Limb (tissue), 2 donors: ENCODE results near the gene STK10.
A peak's percentile ranks its signal among the peaks of the same experiment; 100 is the strongest.

ENCODE experiments used
- DNase-seq, 2 donors: peaks; one replicate each; pipeline ENCODE4 v3.0.0-alpha.2; 2016; ENCODE audit errors: extremely low spot score in 2 of 2

STK10 gene

DNA sequence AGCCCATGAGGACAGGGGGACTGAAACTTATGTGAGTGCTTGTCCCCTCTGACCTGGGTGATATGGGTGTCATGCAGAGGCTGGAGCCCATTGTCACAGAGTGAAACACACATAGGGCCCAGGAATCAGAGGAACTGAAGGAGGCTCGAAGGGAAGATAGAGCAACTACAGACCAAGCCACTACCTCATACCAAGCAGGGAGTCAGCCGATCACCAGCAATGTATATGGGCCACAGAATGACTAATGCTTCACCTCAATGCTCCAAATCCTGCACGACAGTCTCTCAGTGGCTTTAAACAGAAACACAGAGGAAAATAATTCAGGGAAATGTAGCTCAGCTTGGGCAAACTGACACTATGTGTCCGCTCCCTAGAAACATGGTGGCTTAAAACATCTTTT is 172.7 kb downstream of the STK10 start:
- no peak for DNase-seq

DNA sequence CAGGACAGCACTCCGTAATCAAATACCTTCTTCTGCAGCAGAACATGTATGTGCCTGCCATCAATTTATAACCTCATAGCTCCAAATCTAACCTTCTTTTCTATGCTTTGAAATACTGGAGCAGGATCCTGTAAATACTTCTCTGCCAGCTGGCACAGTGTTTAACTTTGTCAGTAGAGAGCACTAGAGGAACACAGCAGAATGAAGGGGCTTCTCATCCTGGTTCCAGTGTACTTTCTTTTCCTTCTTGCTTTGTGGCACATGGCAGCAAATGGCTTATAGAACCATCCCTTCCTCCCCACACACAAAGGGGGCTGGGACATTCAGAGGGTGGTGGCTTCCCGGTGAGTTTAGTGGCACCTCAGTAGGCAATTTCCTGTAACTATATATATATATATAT is 177.7 kb downstream of the STK10 start:
- DNase-seq, result peak in 1 of 2 donors; percentile 20

DNA sequence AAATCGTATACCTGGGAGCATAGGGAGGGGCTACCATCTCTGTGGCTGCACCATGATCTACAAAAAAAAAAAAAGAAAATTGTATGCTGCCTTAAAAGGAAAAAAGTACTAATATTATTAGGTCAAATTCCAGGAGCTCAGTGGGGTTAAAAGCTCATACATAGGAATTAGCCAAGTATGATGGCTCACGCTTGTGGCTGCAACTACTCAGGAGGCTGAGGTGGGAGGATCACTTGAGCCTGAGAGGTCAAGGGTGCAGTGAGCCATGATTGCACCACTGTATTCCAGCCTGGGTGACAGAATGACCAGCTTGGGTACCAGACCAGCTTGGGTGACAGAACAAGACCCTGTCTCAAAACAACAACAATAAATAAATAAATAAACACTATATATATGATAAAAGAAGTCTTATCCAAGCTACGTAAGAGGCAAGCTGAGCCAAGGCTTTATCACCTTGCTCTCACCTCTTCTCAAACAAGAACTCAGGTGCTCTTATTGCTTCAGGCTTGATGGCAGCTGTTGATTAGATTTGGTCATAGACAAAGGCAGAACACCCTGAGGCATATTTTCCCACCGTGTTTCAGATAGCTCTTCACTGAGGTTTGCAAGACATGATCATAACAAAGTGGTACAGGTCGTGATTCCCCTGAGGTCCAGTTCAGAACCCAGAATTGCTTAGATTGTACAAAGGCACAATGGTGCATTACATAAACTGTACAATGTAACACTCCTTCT is 178.3 kb downstream of the STK10 start:
- no peak for DNase-seq

DNA sequence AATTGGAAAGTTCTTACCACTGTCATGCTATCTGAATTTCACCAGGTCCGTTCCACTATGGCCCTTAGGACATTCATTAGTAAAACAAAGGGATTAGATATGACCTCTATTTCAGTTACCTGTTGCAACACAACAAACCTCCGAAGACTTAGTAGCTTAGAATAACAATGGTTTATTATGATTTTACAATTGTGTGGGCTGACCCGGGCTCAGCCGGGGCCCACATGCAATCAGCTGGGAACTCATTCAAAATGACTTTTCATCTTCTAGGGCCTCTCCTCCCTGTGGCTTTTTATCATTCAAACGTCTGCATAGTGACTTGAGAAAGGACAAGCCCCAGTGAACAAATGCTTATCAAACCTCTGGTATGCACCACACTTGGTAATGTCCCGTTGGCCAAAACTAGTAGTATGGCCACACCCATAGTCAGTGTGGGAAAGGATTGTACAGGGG is 179.3 kb downstream of the STK10 start:
- no peak for DNase-seq

DNA sequence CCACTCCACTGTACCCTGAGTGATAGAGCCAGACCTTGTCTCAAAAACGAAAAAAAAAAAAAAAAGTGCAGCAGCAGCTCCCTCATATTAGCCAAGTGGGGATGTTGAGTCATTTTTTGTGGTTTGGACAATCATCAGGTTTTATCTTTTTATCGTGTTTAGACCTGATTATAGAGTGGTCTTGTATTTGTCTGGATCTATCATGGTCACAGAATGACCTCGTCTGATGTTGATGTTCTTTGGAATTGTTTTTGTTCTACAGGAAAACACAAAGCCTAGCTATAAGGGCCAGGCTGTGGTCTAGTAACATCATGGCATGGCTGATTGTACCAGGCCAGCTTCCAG is 179.9 kb downstream of the STK10 start:
- no peak for DNase-seq

DNA sequence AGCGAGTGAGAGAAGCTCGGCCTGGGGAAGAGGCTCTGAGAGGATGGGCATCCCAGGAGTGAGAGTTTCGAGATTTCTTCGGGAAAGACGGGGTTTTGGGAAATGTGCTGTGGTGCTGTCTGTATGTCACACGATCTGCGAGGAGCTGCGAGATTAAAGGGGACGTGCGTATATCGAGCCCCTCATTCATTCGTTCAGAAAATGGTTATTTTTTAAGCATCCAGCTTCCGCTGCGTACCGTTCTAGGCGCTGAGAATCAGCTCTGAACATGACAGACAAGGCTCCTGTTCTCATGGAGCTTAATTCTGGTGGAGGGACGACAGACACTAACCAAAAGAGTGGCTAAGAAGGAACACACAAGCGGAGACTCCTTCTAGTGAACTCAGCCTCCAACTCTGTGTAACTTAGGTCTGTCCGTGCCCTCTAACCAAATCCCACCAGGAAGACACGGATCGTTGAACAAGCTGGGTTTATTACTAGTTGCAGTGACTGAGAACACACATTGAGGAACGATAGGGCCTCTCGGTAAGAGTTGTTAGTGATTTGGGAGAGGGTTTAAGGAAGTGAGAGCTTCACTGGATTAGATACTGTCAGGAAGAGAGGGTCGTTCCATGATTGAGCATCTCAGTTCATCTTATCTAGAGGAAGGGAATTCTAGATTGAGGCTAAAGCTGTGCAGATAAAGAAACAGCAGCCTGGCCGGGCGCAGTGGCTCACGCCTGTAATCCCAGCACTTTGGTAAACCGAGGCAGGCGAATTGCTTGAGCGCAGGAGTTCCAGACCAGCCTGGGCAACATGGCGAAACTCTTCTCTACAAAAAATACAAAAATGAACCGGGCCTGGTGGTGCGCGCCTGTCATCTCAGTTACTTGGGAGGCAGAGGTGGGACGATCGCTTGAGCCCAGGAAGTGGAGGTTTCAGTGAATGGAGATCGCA is 180.6 kb downstream of the STK10 start:
- no peak for DNase-seq

DNA sequence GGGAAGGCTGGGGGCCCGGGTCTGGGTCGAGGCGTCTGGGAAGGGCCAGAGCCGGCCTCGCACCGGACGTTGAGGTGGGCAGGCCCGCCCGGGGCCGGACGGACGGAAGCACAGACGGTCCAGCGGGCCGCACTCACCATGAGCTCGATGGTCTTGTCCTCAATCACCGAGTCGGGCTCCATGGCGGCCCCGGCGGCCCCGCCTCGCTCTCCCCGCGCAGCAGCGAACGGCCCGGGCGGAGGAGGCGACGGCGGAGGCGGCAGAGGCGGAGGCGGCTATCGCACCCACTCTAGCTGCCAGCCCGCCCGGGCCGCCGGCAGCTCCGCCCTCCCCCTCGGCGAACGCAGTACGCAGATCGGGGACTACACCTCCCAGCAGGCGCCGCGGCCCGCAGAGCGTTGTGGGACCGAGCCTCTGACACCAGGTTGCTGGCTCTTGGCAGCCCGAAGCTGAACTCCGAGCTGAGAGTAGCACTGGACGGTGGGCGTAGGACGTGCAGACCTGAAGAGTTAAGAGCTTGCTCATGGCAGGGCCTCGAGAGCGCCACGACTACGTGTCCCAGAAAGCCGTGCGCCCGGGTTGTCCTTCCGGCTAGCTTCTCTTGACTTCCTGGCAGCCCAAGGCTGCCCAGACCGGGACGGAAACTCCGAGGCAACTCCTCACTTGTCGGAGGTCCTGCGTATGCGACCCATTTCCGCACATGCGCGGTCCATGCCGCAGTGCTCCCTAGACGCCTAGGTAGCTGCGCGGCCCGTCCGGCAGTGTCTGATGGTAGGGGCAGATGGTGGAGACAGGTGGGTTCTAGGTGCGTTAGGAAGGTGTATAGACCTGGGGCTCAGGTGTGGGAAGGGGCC is 181.5 kb downstream of the STK10 start, which contains the start of gene FBXW11:
FBXW11 (minus strand) TSS at position 318 of the 854 bp plus-strand sequence; CDS start at position 182, 136 bp downstream.
- DNase-seq, result peak; percentile 94 to 97

DNA sequence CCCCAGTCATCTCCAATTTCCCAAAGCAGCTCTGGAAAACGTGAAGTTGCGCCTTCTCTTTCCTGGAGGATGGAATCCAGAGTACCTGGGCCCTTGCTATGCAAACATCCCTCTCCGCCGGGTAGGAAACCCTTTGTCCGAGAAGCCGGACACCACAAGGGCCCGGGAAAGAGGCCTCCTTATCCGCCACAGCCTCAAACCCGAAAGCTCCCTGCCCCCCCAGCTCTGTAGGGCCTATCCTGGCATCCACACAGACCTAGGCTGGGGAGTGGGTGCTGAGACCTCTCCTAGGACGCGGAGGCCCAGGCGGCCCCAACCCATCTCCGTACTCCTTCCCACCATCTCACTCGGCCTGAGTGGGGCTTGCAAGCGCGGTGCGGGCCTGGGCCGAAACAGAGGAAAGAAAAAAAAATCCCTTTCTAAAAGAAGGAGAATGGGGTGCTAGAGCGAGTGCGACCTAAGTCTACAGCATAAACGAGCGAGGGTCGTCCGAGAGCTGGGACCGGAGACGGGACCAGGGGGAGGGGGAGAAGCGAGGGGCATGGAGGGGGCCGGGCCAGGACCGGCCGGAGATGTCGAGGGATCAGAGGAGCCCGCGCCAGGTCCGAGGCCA is 182.2 kb downstream of the STK10 start:
- peak; percentile 13 to 69 for DNase-seq

DNA sequence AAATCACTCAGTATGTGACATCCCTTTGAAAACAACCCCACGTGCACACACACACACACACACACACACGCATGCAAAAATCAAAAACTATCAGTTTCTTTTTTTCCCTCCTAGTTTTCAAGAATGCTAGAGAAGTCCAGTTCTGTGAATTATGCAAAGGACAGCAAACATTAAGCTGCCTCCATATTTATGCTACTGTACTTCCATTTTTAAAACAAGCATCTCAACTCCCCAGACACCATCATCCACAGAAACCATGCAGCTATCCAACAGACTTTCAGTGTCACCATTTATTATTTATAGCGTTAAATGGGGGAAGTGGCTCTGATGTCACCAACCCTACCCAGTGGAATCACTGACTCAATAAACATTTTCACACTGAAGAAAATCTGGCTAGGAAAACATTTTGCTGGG is 183.2 kb downstream of the STK10 start:
- no peak for DNase-seq

DNA sequence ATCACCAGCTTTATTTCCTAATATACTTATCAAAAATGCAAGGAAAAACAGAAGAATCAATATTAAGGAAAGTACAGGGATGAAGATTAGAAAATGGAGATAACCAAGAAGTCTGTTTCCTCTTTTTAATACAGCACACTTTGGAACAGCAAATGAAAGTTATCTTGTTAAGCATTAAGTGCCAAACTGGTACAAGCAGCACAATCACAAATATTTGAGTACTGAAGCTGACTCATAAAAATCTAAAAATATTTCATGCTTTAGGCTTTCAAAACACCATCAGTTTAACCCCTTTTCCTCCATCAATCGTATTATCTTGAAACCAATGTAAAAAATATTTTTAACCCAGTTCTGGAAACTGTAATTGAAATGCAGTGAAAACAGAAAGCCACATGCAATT is 184.3 kb downstream of the STK10 start:
- no peak for DNase-seq

DNA sequence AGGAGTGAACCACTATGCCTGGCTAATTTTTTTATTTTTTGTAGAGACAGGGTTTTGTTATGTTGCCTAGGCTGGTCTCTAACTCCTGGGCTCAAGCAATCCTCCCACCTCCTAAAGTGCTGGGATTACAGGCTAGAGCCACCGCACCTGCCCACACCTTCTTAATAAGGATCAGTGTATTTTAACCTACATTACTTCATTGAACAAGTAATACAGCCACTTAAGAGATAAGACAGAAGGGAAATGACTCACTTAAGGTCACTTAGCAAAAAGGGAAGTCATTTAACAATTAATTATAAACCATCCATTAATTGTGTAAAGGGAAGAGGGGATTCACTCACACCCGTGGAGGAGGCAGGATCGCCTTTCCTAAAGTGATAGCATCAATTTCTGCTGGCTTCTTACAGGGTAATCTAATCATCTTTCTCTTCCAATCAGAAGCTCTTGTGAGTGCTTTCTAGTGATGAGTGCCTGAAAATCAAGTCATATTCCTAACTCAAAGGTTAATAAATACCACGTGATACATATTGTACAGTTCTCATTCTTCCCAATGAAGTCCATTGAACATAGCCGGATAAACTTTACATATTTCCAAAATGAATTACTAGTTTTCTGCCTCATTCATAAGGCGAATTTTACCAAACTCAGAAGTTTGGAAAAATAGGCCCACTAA is 185.0 kb downstream of the STK10 start:
- no peak for DNase-seq

DNA sequence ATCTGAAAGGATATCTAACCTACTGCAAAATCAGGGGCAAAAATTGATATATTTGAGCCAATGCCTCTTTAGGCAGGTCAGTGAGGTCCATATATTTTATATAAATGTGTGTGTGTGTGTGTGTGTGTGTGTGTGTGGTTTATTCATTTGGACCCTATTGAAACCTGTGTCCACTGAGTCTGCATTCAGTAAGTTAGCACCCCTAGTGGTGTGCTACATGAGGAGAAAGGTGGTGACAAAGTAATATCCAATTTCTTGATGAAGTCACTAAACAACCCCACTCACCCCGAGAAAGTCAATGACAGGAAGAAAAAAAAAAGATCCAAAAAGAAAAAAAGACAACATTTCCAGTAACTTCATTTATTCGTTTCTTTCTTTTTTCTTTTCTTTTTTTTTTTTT is 185.7 kb downstream of the STK10 start:
- no peak for DNase-seq

DNA sequence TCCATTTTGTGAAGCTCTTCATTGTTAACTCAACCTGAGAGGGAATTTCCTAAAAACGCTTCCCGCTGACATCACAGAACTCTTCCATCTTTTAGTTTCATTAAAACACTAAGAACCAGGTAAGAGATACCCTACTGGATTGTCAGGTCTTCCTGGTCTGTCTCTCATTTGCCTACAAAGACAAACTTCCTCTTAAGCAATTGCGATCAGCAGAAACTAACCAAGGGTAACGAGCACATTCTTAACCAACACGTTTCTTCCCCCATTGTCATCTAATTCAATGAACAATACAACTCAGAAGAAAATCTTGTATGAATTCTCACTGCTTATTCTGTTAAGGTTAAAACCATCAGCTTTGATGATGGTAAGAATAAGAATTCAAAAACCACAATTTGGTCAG is 188.1 kb downstream of the STK10 start:
- no peak for DNase-seq

DNA sequence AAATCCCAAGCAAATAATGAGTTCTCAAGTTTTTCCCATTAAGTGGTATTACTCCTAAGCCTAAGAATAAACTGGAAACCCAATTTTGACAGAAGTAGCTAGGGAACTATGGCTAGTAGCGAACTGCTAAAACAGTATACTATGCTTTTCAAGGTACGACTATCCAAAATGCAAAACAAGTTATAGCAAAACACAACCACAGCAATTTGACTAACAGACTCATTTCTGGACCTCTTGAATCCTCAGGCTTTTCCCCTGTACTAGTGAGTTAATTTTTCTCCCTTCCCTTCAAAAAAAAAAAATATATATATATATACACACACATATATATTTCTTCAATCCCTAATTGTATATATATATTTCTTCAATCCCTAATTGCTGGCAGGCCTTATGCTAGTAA is 188.9 kb downstream of the STK10 start:
- DNase-seq, result no peak

DNA sequence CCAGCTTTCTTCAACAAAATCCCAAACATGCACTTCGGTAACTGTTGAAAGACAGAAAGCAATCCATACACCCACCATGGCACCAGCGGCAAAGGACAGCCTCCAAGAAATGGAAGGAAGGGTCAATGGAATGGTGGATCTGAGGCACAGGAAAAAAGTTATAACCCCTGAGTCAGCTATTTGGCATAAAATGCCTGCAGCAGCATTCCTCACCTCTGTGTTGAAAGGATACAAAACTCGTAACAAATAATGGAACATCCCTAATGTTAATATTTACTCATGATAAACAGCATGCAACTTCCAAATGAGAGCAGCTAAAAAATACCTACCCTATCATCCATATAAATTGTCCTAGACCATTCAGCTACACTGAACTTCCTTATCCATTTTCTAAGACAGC is 191.0 kb downstream of the STK10 start:
- DNase-seq, result no peak

DNA sequence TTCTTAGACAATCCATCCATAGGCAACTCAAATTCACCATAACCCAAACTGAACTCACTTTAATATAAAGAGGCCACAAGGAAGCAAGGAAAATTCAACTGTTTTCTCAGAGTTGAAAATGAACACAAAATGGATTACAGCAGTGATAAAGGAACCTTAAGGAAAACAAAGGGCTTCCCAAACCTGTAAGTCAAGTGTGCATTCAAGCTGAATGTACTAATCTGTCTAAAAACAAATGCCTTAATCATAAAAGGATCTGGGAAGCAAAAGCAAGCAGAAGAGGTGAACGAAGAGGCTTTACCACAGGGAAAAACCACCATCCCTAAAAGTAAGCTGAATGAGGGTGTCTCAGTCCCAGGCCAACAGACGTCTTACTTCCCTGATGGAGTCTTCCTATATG is 195.2 kb downstream of the STK10 start:
- no peak for DNase-seq

DNA sequence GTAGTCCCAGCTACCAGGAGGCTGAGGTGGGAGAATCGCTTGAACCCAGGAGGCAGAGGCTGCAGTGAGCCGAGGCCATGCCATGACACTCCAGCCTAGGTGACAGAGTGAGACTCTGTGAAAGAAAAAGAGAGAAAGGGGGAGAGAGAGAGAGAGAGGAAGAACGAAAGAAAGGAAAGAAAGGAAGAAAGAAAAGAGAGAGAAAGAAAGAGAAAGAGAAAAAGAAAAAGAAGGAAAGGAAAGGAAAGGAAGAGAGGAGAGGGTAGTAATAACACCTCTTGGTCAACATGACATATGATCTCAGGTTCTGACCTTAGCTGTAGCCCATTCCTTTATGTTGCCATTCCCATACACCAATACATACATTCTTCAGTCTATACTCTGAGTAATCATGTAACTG is 195.7 kb downstream of the STK10 start:
- no peak for DNase-seq
